Hippocampal formation (tissue), 2 donors: ENCODE data around the gene ABCF2.

Experiments
- DNase-seq, 2 donors: peaks; one replicate each; lab custom pipeline; 2025; lab: John Stamatoyannopoulos, UW

Gene ABCF2

GRCh38 chr7:151225948-151226510 is 976 bp downstream of the ABCF2 start:
- no peak for DNase-seq

- DNase-seq, result no peak
Measured at GRCh38 chr7:151223728-151224127, 3.3 kb downstream of the ABCF2 start.

GRCh38 chr7:151218170-151218569 is 8.8 kb downstream of the ABCF2 start:
- no peak for DNase-seq

- DNase-seq, result no peak
Measured at GRCh38 chr7:151215396-151215795, 11.6 kb downstream of the ABCF2 start.

GRCh38 chr7:151213826-151214225 is 13.2 kb downstream of the ABCF2 start:
- no peak for DNase-seq

- no peak for DNase-seq
Measured at GRCh38 chr7:151212626-151213025, 14.4 kb downstream of the ABCF2 start.

GRCh38 chr7:151211155-151211772 is 15.7 kb downstream of the ABCF2 start:
- DNase-seq, result no peak

- DNase-seq, result no peak
Measured at GRCh38 chr7:151210087-151210854, 16.7 kb downstream of the ABCF2 start, which contains the start of gene H2BK1. H2BK1 (minus strand) TSS chr7:151210488; CDS start chr7:151210318, 170 bp downstream.

- no peak for DNase-seq
Measured at GRCh38 chr7:151209588-151209987, 17.4 kb downstream of the ABCF2 start.

GRCh38 chr7:151208253-151208862 is 18.6 kb downstream of the ABCF2 start:
- DNase-seq, result no peak

GRCh38 chr7:151207804-151208203 is 19.2 kb downstream of the ABCF2 start:
- DNase-seq, result no peak

- no peak for DNase-seq
Measured at GRCh38 chr7:151207315-151207714, 19.7 kb downstream of the ABCF2 start.

- no peak for DNase-seq
Measured at GRCh38 chr7:151206914-151207313, 20.1 kb downstream of the ABCF2 start.

- DNase-seq, result no peak
Measured at GRCh38 chr7:151205730-151206129, 21.3 kb downstream of the ABCF2 start.

- no peak for DNase-seq
Measured at GRCh38 chr7:151204383-151205032, 22.5 kb downstream of the ABCF2 start.

- no peak for DNase-seq
Measured at GRCh38 chr7:151202836-151203235, 24.2 kb downstream of the ABCF2 start.

- no peak for DNase-seq
Measured at GRCh38 chr7:151201751-151202150, 25.3 kb downstream of the ABCF2 start.

- no peak for DNase-seq
Measured at GRCh38 chr7:151201344-151201743, 25.7 kb downstream of the ABCF2 start.

GRCh38 chr7:151198945-151199848 is 27.8 kb downstream of the ABCF2 start:
- DNase-seq, result peak in 1 of 2 donors; percentile 7

GRCh38 chr7:151197932-151198331 is 29.1 kb downstream of the ABCF2 start:
- DNase-seq, result no peak
